Measurements from ENCODE around the gene EXOC6B.

Gene EXOC6B

GRCh38 chr2:72415781-72416475 is 409.9 kb downstream of the EXOC6B start:
- DNase-seq, result no peak

DNA sequence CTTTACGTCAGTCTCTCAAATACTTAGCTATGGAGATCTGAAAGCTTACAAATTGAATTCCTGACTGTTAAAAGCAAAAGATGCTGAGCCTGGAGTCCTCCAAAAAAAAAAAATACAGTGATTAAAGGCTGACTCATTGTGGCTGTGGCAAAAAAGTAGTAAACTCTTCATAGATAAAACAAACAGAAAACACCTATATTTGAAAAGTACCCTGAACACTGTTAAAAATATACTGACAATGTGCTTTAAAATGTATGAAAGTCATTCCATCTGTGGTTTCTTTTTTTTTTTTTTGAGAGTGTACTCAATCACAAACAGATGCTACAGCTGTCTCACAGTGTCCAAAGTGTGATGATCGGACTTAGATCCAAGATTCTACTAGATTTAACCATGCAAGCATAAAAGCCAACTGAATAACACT is 410.6 kb downstream of the EXOC6B start:
- no peak for DNase-seq

- DNase-seq, result no peak
These were observed 411.6 kb downstream of the EXOC6B start for GRCh38 chr2:72414137-72414760.

DNA sequence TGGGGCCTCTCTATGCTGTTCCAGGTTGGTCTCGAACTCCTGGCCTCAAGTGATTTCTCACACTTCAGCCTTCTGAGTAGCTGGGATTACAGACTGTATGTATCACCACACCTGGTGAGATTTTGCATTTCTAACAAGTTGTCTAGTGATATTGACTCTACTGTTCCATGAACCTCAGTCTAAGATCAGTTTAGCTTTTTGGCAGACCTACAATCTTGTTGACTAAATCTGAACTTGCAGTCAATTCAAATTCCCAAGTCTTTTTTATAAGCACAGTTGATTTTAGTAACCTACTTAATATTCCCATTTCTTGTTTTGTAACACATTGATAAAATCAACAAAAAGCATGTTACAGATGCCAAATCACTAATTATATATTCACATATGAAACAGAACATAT is 412.1 kb downstream of the EXOC6B start:
- no peak for DNase-seq

- no peak for DNase-seq
These were observed 413.6 kb downstream of the EXOC6B start for GRCh38 chr2:72412214-72412613.

GRCh38 chr2:72399879-72400278 is 426.0 kb downstream of the EXOC6B start:
- DNase-seq, result no peak

- no peak for DNase-seq
These were observed 430.7 kb downstream of the EXOC6B start for GRCh38 chr2:72395096-72395495.

GRCh38 chr2:72394541-72395070 is 431.2 kb downstream of the EXOC6B start:
- DNase-seq, result no peak

- no peak for DNase-seq
These were observed 436.4 kb downstream of the EXOC6B start for GRCh38 chr2:72389447-72389846.

GRCh38 chr2:72388263-72388662 is 437.6 kb downstream of the EXOC6B start:
- DNase-seq, result no peak

- no peak for DNase-seq
These were observed 439.5 kb downstream of the EXOC6B start for GRCh38 chr2:72386288-72386687.

DNA sequence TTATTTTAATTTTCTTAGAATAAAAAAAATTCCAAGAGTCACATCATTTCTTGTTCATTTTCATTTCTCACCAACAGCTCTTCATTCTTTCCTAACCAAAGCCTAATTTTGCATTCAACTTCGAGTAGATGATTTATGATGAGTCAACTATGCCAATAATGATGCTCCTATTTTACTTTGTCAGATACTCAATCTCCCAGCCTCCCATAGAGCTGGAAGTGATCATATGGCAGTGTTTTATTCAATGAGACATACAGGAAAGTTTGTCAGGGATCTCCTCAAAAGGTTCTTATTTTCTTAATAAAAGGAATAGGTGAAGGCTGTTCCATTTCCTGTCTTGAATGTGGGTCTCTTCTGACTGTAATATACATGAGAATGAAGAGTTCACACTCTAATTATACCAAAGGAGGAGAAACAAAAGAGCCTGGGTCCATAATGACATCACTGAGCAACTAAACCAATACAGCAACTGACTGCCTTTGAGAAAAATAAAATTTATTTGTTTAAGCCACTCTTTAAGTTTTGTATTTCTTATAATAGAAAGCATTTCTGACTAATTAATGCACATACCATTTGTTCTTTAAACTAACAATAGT is 447.0 kb downstream of the EXOC6B start:
- DNase-seq, result no peak

GRCh38 chr2:72367530-72368225 is 458.2 kb downstream of the EXOC6B start:
- no peak for DNase-seq

DNA sequence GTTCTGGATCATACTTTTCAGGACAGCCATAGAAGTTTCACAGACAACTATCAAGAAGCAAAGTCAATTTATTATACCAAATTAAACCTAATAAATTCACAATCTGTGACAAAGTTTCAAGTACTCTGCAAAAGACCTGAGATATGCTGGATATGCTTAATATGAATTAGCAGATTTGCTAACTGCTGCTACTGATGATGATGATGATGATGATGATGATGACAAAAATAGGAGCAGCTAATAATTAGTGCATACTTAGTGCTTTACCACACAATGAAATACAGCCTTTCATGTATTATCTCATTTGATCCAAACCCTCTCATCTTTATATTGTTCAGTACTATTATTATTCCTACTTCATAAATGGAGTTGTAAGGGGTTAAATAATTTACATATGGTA is 462.4 kb downstream of the EXOC6B start:
- no peak for DNase-seq

DNA sequence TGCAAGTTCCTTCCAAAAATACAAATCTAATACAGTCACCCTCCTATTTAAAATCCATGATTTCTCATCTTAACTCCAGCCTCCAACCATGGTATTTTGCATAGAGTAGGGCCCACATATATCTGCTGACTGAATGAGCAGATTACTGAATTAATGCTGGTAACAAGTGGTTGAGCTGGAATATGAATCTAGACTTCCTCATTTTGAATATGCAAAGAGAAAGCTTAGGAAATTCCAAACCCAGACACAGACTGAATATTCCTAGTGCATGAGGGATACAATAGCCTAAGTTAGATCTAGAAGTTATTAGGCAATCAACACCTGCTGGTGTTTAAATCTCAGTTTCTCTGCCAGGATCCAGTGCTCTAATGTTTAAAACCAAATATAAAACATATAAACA is 463.1 kb downstream of the EXOC6B start:
- no peak for DNase-seq

DNA sequence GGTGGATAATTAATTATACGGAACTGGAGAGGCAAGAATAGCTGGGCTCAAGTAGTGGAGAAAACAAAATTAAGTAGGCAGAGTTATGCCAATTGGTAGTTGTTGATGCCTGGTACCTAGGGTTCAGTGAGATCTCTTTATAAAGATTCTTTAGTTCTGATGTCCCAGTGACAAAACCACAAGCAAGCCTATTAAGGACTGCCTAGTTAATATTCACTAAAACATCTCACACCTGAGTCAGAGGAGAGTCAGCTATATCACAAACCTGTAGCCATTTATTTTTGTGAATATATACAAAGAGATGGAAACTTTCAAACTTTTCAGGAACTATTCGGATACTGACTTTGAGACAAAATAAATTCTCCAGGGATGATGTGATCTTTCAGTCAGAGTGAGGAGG is 464.3 kb downstream of the EXOC6B start:
- DNase-seq, result no peak

DNA sequence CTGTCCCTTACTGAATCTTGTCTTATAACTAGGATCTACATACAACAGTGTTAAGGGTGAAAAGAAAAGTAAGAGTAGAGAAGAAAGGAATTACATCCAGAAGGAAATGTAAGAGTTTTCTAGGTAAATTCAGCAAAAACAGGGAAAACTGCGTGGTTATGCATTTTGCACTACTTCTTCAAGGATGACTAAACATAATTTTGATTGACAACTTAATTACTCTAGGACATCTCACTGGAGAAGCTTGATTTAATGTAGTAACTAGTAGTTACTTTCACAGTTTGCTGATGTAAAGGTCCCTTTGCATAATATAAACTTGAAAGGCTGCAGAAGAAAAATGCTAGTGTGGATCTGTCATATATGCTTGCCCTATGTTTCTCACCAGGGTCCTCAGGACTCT is 464.8 kb downstream of the EXOC6B start:
- no peak for DNase-seq

DNA sequence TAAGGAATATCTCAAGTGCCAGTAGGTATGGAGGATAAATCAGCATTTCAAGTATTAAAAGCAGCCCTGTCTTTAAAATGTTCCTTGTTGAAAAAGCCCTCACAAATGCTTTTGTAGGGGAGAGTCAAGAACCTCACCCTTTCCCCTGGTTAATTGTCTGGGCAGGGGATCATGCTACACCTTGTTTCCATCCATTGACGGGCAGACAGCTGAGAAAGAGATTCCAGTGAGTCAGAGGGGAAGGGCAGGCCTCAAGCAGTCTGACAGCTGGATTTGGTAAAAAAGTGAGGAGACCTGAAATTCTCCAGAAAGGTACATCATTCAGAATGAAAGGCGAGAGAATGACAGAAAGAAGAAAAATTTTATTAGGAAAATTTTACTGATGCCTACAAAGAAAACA is 475.0 kb downstream of the EXOC6B start:
- no peak for DNase-seq

GRCh38 chr2:72349016-72349415 is 476.8 kb downstream of the EXOC6B start:
- DNase-seq, result no peak

DNA sequence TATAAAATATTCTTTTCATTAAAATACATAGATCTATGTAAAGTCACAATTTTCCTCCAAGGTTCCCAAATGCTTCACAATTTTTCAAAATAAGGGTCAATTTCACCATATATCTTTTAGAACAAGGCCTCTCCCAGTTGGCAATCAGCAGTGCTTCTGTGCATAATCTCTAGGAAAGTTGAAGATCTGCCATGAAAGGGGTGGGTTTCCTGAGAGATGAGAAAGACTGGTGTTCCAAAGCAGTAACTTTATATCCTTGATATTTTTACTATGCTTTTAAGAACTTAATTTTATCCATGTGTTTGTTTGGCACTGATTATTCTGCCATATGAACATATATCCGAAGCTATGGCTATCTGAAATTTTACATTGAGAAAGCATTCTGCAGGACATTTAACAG is 478.8 kb downstream of the EXOC6B start:
- DNase-seq, result no peak

DNA sequence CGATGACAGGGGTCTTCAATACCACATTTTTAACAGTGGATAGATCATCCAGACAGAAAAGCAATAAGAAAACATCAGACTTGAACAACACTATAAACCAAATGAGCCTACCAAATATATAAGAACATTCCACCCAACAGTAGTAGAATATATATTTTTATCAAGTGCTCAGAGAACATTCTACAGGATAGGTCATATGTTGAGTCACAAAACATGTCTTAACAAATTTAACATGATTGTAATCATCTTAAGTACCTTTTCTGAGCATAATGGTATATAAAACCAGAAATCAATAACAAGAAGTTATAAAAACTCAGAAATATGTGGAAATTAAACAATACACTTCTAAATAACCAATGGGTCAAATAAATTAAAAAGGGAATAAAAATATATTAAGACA is 484.2 kb downstream of the EXOC6B start:
- DNase-seq, result no peak

DNA sequence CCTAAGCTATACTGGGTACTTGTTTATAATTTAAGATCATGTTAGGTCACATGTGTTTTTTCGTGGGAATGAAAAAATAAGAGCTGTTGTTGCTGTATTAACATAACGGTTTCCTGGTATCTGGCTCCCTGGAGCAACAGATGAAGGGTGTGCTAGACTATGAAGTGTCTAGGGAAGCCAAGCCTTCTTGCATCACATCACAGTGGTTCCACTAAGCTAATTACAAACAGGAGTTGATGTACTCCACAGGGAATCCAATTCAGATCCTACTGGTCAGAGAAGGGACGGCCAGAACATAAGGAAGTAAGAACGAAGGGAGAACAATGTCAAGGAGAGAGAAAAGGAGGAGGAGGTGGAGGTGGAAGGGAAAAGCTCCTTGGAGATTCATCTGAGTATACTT is 485.2 kb downstream of the EXOC6B start:
- DNase-seq, result no peak

DNA sequence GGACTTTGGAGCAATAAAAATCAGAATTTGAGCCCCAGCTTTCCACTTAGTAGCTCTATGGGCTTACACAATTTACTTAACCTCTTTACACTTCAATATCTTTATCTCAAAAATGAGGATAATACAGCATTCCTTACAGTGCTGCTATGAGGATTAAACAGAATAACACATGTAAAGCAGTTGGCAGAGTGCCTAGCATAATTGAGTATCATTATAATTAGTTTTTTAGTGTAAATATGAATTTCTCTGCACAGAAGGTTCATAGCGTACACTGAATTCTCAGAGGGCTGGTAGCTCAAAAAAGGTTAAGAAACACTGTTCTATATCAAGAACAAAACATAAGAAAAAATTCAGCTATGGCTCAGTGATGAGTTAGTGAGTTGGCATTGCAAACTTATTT is 487.8 kb downstream of the EXOC6B start:
- DNase-seq, result no peak

- DNase-seq, result no peak
These were observed 493.1 kb downstream of the EXOC6B start for GRCh38 chr2:72332720-72333119.

Measured in activated CD4-positive, CD25-positive, alpha-beta regulatory T cell treated with anti-CD3 and anti-CD28 coated beads, Interleukin-2, amount 50 U/mL, for 72 hours (primary cell).